DND-41 (cell line): ENCODE data around the gene FGG.

ENCODE experiments used
- EZH2 ChIP-seq: IDR thresholded peaks from 3 replicates; pipeline ENCODE4 v1.6.1; 2012; ENCODE audit warnings: borderline replicate concordance, low read depth, mild to moderate bottlenecking, moderate library complexity, low read length, inconsistent platforms; ENCODE audit not compliant: severe bottlenecking
- TF ChIP-seq, protein P1 (sequence below): IDR thresholded peaks from 2 replicates; pipeline ENCODE4 v1.5.1; 2012; ENCODE audit warnings: borderline replicate concordance, low read length, moderate library complexity, mild to moderate bottlenecking; ENCODE audit not compliant: poor library complexity, severe bottlenecking; ENCODE audit errors: extremely low read depth

- no peak for TF ChIP-seq EZH2
- TF ChIP-seq, protein P1, sequence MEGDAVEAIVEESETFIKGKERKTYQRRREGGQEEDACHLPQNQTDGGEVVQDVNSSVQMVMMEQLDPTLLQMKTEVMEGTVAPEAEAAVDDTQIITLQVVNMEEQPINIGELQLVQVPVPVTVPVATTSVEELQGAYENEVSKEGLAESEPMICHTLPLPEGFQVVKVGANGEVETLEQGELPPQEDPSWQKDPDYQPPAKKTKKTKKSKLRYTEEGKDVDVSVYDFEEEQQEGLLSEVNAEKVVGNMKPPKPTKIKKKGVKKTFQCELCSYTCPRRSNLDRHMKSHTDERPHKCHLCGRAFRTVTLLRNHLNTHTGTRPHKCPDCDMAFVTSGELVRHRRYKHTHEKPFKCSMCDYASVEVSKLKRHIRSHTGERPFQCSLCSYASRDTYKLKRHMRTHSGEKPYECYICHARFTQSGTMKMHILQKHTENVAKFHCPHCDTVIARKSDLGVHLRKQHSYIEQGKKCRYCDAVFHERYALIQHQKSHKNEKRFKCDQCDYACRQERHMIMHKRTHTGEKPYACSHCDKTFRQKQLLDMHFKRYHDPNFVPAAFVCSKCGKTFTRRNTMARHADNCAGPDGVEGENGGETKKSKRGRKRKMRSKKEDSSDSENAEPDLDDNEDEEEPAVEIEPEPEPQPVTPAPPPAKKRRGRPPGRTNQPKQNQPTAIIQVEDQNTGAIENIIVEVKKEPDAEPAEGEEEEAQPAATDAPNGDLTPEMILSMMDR = no peak
Observed at GRCh38 chr4:154634058-154634457, 21.6 kb upstream of the FGG start.
